GM10266 (cell line): ENCODE data around the gene SGMS1.

Source experiments
- DNase-seq: peaks from one replicate; pipeline ENCODE4 v3.0.0; 2012; ENCODE audit errors: extremely low spot score
- TF ChIP-seq, protein P1 (sequence below): IDR thresholded peaks from 2 replicates; pipeline ENCODE4 v1.5.1; 2012; ENCODE audit warnings: mild to moderate bottlenecking, low read depth; ENCODE audit not compliant: control insufficient read depth, insufficient read depth; ENCODE audit errors: missing control alignments

SGMS1 gene

DNA sequence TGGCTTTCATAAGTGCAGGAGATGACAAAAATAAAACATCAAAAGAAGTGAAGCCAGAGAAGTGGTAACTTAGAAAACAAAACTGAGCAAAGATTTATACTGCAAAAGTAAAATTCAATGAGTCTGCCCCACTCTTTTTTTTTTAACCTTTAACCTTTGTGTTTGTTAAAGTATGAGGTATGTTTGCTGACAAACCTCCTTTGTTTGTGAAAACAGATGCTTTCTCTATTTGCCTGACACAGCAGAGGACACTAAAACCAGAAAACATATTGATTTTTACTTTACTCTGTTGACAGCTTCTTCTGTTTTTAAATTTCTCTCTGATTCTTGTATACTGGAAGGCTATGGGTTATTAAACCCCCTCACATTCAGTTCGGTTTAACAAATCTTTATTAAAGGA, 57.6 kb downstream of the SGMS1 start:
- TF ChIP-seq, protein P1, sequence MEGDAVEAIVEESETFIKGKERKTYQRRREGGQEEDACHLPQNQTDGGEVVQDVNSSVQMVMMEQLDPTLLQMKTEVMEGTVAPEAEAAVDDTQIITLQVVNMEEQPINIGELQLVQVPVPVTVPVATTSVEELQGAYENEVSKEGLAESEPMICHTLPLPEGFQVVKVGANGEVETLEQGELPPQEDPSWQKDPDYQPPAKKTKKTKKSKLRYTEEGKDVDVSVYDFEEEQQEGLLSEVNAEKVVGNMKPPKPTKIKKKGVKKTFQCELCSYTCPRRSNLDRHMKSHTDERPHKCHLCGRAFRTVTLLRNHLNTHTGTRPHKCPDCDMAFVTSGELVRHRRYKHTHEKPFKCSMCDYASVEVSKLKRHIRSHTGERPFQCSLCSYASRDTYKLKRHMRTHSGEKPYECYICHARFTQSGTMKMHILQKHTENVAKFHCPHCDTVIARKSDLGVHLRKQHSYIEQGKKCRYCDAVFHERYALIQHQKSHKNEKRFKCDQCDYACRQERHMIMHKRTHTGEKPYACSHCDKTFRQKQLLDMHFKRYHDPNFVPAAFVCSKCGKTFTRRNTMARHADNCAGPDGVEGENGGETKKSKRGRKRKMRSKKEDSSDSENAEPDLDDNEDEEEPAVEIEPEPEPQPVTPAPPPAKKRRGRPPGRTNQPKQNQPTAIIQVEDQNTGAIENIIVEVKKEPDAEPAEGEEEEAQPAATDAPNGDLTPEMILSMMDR = no peak
- no peak for DNase-seq

DNA sequence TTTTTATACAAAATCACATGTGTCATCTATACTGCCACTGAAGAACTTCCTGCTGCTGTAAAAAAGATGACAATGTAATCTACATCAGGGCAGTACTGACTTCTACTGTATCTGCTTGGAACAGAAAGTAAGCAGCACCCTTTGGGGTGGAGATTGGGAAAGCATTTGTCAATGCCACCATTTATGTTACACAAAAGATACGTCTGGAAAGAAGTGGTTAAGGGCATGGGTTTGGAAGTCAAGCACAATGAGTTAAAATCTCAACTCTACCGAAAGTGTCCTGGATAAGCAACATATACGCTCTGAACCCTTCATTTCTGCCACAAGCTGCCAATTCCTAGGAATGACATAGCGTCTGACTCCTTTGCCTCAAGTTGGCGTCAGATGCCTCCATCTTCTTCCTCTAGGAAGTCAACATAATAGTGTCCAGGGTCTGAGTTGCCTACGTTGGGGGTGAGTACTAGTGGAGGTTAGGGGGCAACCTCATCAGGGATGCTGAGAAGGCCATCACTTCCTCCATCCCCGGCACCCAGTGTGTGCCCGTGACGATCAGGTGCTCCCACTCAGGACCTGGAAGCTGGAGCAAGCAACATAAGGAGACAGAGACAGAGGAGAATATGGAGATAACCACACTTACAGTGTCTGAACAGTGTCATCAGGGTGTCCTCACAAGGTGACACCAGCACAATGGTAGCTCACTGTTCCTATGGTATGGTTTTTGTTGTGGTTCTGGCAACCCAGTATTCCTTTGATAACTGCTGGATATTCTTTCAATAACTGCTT, 58.3 kb downstream of the SGMS1 start:
- DNase-seq = no peak
- TF ChIP-seq, protein P1 = no peak

DNA sequence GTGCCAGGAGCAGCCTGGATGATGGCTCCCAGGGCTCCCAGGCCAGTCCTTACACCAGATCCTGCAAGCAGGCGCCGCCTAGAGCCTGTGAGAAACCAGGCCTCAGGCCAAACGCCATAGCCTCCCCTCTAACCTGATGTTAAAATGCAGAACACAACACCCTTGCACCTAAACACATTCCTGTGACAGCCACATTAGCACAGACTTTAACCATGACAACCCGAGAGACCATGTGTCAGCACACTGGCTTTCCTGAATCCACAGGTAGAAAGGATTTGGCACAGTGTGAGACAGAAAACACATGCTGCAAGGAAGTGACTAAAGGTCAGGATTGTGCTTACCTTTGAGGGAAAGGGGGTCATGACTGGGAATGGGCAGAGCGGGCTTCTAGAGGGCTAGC, 59.9 kb downstream of the SGMS1 start:
- DNase-seq = no peak
- TF ChIP-seq, protein P1 = no peak

DNA sequence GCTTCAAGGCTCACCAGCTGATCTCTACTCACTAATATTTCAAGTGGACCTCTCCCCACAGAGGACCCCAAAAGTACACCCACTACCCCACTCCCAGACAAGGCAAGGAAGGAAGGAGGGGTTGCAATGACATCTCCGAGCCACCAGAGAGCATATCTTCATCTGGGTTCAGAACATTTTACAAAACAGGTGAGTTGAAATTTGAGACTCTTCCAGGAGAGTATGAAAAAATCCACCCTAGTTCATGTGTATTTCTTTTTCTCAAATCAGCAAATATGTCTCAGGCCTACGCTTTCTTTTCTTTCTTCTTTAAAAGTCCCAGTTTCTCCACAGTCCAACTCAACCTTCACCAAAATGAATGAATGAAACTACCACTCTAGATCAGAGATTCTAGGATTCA, 61.9 kb downstream of the SGMS1 start:
- TF ChIP-seq, protein P1 = peak; percentile 55
- DNase-seq = no peak

DNA sequence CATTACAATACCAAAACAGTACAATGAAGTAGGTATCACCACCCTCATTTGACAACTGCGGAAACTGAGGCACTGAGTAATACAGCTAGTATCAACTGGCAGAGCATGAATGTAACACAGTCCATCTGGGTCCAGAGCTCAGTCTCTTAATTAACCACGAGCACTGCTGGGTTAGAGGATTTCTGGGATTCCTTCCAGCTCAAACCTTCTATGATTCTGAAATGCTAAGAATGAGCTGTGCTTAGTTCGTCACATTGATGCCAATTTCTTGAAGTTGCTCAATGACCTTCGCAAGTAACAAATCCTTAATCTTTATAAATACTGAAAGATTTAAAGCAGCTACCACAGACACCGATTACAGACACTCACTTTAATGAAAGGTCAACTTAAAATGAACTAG, 62.5 kb downstream of the SGMS1 start:
- TF ChIP-seq, protein P1 = no peak

DNA sequence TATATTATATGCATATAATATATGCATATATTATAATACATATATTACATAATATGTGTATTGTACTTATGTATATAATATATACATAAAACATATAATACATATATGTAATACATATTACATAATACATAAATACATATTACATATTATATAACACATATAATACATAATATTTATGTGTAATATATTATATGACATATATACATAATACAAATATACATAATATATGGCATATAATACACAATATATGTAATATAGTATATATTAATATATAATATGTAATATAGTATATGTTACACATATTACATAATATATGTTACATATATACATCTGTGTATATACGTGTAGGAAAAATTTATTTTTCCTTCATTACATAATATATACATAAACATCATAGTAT, 63.4 kb downstream of the SGMS1 start:
- TF ChIP-seq, protein P1 = no peak
- no peak for DNase-seq

More for the DNA sequence above, 62.5 kb downstream of the SGMS1 start:
- no peak for DNase-seq

DNA sequence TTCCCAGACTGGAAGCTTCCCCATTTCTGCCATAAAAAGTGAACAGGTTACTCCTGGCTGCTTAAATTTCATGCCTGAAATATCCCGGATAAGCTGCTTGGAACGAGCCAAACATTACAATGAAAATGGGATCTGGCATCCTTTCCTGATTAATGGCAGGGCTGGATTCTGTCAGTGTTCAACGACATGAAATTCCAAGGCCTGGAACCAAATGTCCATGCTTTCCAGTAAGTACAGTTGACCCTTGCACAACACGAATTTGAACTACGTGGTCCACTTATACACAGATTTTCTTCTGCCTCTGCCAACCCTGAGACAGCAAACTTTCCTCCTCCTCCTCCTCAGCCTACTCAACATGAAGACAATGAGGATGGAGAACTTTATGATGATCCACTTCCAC, 65.4 kb downstream of the SGMS1 start:
- TF ChIP-seq, protein P1 = no peak
- no peak for DNase-seq
